DOHH2 (cell line): ENCODE results near the gene SMAD5.

Source experiments
- H3F3A ChIP-seq: fragments of 200-600 bp; sonication (generic), shearing (Covaris generic); 2 replicates; pipeline ENCODE4 v1.6.0; 2016; ENCODE audit warnings: antibody characterized with exemption, mild to moderate bottlenecking; ENCODE audit not compliant: control insufficient read depth, insufficient read depth
- H3K27ac ChIP-seq: fragments of 200-600 bp; sonication (generic); 2 replicates; pipeline ENCODE4 v1.5.1; 2014; ENCODE audit warnings: low read depth, mild to moderate bottlenecking, low read length, moderate library complexity
- H3K27me3 ChIP-seq: fragments of 200-600 bp; sonication (generic); 2 replicates; pipeline ENCODE4 v1.6.1; 2014; ENCODE audit warnings: mild to moderate bottlenecking, low read length, mixed read lengths; ENCODE audit not compliant: control insufficient read depth
- H3K36me3 ChIP-seq: fragments of 200-600 bp; sonication (generic); 2 replicates; pipeline ENCODE4 v1.6.1; 2014; ENCODE audit warnings: mild to moderate bottlenecking, low read length, moderate library complexity, mixed read lengths; ENCODE audit not compliant: control insufficient read depth
- H3K4me1 ChIP-seq: fragments of 200-600 bp; sonication (generic); 2 replicates; pipeline ENCODE4 v1.6.1; 2014; ENCODE audit warnings: mild to moderate bottlenecking, low read length, mixed read lengths; ENCODE audit not compliant: control insufficient read depth
- H3K4me2 ChIP-seq: fragments of 200-600 bp; sonication (generic); 2 replicates; pipeline ENCODE4 v1.6.0; 2014; ENCODE audit warnings: mild to moderate bottlenecking, low read length, moderate library complexity
- H3K4me3 ChIP-seq: fragments of 200-600 bp; sonication (generic); 2 replicates; pipeline ENCODE4 v1.5.1; 2014; ENCODE audit warnings: mild to moderate bottlenecking, low read length, mixed read lengths
- H3K79me2 ChIP-seq: fragments of 200-600 bp; sonication (generic); 2 replicates; pipeline ENCODE4 v1.6.1; 2014; ENCODE audit warnings: mild to moderate bottlenecking, low read length, mixed read lengths; ENCODE audit not compliant: control insufficient read depth
- H3K9me2 ChIP-seq: fragments of 200-600 bp; sonication (generic); replicated peaks from 2 replicates; pipeline ENCODE4 v1.6.1; 2014; ENCODE audit warnings: mild to moderate bottlenecking, low read length, mixed read lengths; ENCODE audit not compliant: control insufficient read depth
- H3K9me3 ChIP-seq: fragments of 200-600 bp; sonication (generic); 2 replicates; pipeline ENCODE4 v1.6.1; 2014; ENCODE audit warnings: antibody characterized with exemption, low read length, mixed read lengths; ENCODE audit not compliant: control insufficient read depth, insufficient read depth
- H4K20me1 ChIP-seq: fragments of 200-600 bp; sonication (generic); 2 replicates; pipeline ENCODE4 v1.6.0; 2014; ENCODE audit warnings: low read depth, mild to moderate bottlenecking, antibody characterized with exemption, low read length, moderate library complexity; ENCODE audit not compliant: control insufficient read depth, insufficient read depth
- EZH2phosphoT487 ChIP-seq: fragments of 200-600 bp; sonication (generic); IDR thresholded peaks from 2 replicates; pipeline ENCODE4 v1.6.1; 2017; ENCODE audit warnings: borderline replicate concordance, mild to moderate bottlenecking, antibody characterized with exemption, low read length, moderate library complexity, mixed read lengths
- TF ChIP-seq, protein P1 (sequence below): fragments of 200-600 bp; sonication (generic); IDR thresholded peaks from one replicate; pipeline ENCODE4 v1.5.1; 2014; ENCODE audit warnings: antibody characterized with exemption, mild to moderate bottlenecking, low read depth, low read length; ENCODE audit not compliant: poor library complexity, severe bottlenecking

Gene SMAD5

DNA sequence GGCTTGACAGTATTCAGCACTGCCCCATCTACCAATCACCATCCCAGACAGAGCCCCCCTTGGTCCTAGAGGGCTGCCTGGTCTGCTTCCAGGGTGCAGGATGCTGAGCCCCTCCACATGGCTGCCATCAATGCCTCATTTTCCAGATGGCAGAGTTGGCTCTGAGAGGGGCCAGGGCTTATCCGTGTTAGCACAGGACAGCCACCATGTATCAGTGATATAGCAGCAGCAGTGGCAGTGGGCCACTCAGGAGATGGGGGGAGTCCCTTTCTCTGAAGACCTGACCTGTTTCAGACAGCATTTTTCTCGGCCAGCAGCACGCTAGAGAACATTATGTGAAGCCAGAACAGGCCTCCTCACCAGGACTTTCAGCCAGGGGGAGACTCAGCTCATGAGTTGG is 61.9 kb downstream of the SMAD5 start:
- H3K9me2 ChIP-seq = no peaks in the 10 kb centered on the region
- H3K4me2 ChIP-seq = no peak overlapping the region
- H3K9me3 ChIP-seq = no peaks in the 10 kb centered on the region
- H3K4me3 ChIP-seq = no peak overlapping the region
- TF ChIP-seq, protein P1, sequence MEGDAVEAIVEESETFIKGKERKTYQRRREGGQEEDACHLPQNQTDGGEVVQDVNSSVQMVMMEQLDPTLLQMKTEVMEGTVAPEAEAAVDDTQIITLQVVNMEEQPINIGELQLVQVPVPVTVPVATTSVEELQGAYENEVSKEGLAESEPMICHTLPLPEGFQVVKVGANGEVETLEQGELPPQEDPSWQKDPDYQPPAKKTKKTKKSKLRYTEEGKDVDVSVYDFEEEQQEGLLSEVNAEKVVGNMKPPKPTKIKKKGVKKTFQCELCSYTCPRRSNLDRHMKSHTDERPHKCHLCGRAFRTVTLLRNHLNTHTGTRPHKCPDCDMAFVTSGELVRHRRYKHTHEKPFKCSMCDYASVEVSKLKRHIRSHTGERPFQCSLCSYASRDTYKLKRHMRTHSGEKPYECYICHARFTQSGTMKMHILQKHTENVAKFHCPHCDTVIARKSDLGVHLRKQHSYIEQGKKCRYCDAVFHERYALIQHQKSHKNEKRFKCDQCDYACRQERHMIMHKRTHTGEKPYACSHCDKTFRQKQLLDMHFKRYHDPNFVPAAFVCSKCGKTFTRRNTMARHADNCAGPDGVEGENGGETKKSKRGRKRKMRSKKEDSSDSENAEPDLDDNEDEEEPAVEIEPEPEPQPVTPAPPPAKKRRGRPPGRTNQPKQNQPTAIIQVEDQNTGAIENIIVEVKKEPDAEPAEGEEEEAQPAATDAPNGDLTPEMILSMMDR = no peak
- TF ChIP-seq EZH2phosphoT487 = no peak
- no peaks in the 10 kb centered on the region for H4K20me1 ChIP-seq
- no peaks in the 10 kb centered on the region for H3K36me3 ChIP-seq
- H3F3A ChIP-seq = no peaks in the 10 kb centered on the region; the same call in 1 of the 2 replicates
- H3K4me1 ChIP-seq = no peaks in the 10 kb centered on the region
- no peaks in the 10 kb centered on the region for H3K79me2 ChIP-seq
- H3K27me3 ChIP-seq = no peaks in the 10 kb centered on the region
- no peak overlapping the region for H3K27ac ChIP-seq

DNA sequence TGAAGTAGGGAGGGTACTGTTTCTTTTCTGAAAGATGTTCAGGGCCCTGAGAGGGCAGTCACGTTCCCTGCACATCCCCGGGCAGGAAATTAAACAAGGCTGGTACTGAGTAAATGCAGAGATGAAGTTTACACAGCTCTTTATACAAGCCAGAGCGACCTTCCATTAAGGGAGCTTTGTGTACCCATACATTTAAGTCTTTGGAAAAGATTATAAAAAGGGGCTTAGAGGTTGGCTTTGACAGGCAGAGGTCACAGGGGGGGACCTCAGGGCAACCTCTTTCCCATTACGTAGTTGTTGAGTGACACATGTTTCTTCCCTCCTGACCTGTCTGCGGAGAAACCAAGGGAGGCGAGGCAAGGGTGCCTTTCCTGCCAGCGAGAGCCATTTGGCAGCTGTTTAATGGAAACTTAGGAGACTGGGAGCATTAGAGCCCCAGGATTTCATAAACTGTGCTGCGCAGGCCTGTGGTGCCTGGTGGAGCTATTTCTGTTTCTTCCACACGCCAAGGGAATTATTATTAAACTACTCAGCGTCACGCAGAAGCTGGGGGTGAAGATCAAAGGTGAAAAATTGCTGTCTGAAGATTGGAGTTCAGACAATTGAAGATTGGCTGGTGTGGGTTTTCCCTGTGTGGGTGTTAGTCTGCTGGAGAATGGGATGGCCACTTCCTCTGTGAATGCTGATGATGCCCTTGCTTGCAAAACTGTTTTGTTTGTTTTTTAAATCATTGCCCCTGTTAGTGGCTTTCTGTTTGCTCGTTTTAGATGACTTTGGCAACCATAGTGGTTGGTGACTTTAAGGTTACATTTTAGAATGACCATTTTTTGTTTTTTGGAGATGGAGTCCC is 63.6 kb downstream of the SMAD5 start:
- Histone ChIP-seq H3K27ac (no peak overlapping the region), H3K9me2 (no peaks in the 10 kb centered on the region), H3K9me3 (no peaks in the 10 kb centered on the region), H3K27me3 (no peaks in the 10 kb centered on the region), H3K4me3 (no peak overlapping the region), H4K20me1 (no peaks in the 10 kb centered on the region), H3F3A (no peaks in the 10 kb centered on the region), H3K36me3 (no peaks in the 10 kb centered on the region), H3K4me2 (no peak overlapping the region), H3K79me2 (no peaks in the 10 kb centered on the region), H3K4me1 (no peaks in the 10 kb centered on the region)
- TF ChIP-seq, protein P1 = no peak
- TF ChIP-seq EZH2phosphoT487 = no peak

DNA sequence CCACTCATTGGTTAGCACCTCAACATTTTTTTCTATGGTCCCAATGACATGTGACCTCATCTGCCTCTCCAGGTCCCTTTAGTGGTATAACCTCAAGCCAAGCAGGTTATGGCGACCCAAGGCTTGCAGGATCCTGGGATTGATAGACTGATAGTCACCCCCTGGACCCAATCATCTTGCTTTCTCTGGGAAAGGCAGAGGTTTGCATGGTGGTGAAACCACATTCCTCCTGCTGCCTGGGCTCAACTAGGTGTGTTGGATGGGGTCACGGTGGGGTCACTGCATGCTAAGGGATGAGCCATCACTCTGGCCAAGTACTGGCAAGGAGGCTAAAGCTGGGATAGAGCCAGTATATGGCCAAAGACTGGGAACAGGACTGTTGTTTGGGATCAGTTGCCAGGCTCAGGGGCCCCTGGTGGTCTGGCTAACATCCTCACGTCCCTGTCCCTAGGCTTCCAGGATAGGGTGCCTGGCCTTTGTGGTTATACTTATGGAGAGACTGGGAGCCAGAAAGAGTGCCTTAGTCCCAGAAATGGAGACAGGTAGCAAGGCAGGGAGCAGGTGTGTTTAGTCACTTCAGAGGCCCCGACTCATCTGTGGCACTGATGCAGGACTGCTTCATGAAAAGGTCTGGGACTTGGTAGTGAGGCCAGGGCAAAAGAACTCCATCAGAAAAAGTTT is 65.0 kb downstream of the SMAD5 start:
- no peaks in the 10 kb centered on the region for H3K9me2 ChIP-seq
- no peak overlapping the region for H3K4me3 ChIP-seq
- no peaks in the 10 kb centered on the region for H3K9me3 ChIP-seq
- H4K20me1 ChIP-seq = no peaks in the 10 kb centered on the region
- TF ChIP-seq, protein P1 = no peak
- TF ChIP-seq EZH2phosphoT487 = no peak
- no peaks in the 10 kb centered on the region for H3K4me1 ChIP-seq
- no peak overlapping the region for H3K4me2 ChIP-seq
- no peak overlapping the region for H3K27ac ChIP-seq
- H3K36me3 ChIP-seq = no peaks in the 10 kb centered on the region
- no peaks in the 10 kb centered on the region for H3F3A ChIP-seq
- no peaks in the 10 kb centered on the region for H3K79me2 ChIP-seq
- no peaks in the 10 kb centered on the region for H3K27me3 ChIP-seq
